Embryonic facial prominence (tissue), 1 donor: Measurements from ENCODE around the gene PMEL.
"Not testable (repeated sequence)": the region's sequence is repeated elsewhere in the genome, so short reads cannot be mapped to it uniquely, and the experiment has no call there.

Source experiments
- DNase-seq: peaks from one replicate; pipeline ENCODE4 v3.0.0-alpha.2; 2016; ENCODE audit errors: extremely low spot score

Gene PMEL

GRCh38 chr12:55983232-55983842 is 17.5 kb upstream of the PMEL start:
- DNase-seq, result no peak

DNA sequence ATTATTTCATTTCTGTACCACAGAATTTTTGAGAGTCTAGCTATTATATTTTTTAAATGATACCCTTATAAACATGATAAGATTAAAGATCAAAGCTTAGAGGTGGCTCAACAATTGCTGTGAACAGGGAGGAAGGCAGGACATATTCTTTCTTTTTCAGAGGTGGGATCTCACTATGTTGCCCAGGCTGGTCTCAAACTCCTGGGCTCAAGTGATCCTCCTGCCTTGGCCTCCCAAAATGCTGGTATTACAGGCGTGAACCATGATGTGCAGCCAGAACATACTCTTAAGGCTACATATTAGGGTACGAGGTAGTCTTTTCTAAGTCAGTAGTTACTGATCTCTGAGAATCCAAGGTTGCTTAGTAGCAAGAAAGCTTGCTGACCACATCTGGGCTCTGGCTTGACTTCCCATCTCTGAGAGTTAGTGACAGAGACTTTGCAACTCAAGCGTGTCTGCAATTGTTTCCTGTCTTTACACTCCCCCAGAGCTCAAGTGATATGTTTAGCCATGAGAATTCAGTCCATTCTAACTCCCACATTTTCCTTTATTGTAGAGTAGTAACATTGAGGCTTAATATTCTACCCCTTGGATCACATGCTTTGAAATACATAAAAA is 16.6 kb upstream of the PMEL start:
- no peak for DNase-seq

DNA sequence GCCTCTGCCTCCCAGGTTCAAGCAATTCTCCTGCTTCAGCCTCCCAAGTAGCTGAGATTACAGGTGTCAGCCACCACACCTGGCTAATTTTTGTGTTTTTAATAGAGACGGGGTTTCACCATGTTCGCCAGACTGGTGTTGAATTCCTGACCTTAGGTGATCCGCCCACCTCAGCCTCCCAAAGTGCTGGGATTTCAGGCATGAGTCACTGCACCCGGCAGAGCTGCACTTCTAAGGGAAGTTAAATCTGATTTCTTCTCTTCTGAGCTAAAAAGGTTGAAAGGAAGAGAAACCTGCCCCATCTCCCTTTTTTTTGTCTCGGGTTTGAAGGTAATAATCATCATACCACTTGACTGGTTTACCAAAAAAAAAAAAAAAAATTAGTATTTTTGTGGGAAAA is 16.0 kb upstream of the PMEL start:
- not testable (repeated sequence) for DNase-seq

DNA sequence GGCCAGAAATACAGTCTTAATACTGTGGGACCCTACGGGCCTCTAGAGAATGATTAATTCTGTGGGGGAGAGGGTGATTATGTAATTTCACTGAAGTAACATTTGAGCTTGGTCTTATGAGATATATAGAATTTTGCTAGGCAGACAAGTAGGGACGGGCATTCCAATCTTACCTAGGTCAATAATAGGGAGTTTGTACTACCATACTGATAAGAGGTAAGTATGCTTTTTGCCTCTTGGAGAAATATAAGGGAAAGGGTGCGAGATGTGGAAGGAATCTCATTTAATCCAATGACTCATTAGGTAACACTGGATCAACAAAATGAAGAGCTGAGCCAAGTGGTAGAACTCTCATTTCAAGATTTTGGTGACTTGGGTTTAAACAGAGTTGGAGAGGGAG is 13.2 kb upstream of the PMEL start:
- no peak for DNase-seq

GRCh38 chr12:55978393-55978792 is 12.6 kb upstream of the PMEL start:
- no peak for DNase-seq

DNA sequence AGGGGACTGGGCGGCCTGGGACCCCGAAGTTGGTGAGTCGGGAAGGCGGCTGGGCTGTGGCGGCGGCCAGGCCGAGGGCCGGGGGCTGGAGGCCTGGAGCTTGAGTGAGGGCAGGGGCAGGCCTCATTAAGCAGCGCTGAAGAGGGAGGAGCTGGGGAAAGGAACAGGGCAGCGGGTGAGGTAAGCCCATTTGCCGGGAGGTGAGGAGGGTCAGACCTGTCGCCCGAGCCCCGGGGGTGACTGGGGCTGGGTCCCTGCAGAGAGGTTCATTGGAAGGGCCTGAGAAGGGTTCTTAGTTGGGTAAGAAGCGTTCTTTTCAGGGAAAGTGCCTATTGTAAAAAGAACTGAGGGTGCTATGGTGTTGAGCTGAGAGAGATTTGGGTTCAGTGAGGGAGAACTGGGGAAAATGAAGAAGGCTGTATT is 8.5 kb upstream of the PMEL start:
- DNase-seq, result no peak

DNA sequence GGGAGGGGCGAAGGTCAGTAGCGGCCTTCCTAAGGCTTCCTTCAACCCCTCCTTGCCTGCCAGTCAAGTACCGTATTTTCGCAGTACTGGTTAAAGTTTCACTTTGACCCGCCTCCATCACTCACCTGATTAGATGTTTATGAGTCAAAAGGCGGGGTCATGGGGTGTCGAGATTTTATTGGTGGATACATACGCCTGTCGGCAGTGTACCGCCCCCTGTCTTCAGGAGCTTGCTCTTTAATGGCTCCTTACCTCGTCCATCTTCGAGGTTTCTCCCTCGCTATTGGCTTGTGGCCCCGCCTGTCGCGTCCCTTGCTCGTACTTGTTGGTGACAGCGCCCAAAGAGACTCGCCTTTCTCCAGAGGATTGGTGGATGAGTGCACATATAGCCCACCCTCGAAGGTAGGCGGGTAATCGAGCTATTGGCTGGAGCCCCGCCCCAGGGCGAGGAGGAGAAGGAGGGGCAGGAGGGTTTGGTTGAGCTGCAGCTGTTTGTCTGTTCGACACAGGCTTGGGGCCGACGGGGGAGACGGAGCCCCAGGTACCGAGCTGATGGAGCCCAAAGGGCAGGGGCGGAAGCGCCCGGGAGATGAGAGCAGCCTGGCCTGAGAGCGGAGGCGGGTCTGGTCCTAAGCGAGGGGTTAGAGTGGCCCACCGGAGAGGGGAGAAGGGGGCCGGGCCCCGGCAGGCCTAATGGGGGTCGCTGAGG is 7.9 kb upstream of the PMEL start, which contains the start of gene RAB5B:
TSS of gene RAB5B (plus strand) at position 480 of the 709 bp plus-strand sequence. CDS start 12,883 bp downstream, outside the sequence.
- peak; percentile 100 for DNase-seq

DNA sequence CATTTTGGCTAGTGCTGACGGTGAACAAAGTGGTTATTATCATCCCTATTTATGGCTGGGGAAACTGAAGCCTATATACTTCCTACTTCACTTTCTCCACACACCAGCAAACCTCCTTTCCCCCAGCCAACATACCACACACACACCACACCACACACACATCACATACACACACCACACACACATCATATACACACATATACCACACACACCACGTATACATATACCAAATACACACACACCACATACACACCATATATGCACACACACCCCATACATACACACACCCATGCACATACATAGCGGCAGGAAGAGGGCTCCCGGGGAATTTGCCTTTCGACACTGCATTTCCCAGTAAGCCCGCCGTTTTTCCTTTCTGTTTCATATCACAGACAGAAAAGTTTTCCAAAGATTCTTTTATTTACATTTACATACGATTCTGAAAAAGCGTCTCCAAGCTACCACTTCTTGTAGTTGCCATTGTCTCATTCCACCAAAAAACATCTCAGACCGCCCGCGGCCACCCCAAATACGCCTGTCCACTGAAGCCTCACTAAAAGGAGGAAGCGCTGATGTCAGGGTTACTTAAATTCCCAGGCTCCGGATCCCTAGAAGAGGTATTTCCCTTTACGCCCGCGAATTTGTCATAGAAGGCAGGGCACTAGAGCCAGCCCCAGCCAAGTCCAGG is 7.2 kb upstream of the PMEL start:
- peak; percentile 26 for DNase-seq

- DNase-seq, result no peak
These were observed 6.6 kb upstream of the PMEL start for GRCh38 chr12:55972456-55972855.

DNA sequence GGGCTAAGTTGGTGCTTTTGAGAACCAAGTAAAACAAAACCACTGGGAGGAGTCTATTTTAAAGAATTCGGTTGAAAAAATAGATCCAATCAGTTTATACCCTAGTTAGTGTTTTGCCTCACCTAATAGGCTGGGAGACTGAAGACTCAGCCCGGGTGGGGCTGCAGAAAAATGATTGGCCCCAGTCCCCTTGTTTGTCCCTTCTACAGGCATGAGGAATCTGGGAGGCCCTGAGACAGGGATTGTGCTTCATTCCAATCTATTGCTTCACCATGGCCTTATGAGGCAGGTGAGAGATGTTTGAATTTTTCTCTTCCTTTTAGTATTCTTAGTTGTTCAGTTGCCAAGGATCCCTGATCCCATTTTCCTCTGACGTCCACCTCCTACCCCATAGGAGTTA is 6.2 kb upstream of the PMEL start:
- DNase-seq, result no peak

- DNase-seq, result no peak
These were observed 4.9 kb upstream of the PMEL start for GRCh38 chr12:55970775-55971174.

- no peak for DNase-seq
These were observed 3.5 kb upstream of the PMEL start for GRCh38 chr12:55969356-55969755.

DNA sequence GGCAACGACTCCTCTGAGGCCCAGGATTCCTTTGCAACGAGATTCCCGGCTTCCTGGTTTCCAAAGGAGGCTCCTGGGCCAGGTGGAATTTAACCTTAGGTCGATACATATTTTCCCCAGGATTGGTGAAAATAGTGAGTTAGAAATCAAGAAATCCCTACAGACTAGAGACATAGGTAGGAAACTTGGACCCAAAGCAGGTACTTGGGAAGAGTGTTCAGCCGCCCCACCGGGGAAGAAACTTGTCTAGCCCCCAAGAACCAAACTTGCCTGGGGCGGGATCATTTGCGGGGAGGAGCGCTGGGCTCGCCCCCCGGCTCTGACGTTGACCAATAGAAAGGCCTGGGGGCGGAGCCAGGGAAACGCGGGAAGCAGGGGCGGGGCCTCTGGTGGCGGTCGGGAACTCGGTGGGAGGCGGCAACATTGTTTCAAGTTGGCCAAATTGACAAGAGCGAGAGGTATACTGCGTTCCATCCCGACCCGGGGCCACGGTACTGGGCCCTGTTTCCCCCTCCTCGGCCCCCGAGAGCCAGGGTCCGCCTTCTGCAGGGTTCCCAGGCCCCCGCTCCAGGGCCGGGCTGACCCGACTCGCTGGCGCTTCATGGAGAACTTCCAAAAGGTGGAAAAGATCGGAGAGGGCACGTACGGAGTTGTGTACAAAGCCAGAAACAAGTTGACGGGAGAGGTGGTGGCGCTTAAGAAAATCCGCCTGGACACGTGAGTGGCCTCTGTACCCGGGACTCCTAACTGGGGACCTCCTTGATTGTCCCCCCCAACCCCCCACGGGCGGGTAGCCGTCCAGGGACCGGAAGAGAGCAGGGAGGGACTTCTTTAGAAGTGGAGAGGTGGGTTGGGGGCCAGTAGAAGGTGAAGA is 803 bp upstream of the PMEL start, which contains the start of gene CDK2:
TSS of gene CDK2 (plus strand) at position 423 of the 874 bp plus-strand sequence. CDS start at position 602, 179 bp downstream.
- peak; percentile 88 for DNase-seq

DNA sequence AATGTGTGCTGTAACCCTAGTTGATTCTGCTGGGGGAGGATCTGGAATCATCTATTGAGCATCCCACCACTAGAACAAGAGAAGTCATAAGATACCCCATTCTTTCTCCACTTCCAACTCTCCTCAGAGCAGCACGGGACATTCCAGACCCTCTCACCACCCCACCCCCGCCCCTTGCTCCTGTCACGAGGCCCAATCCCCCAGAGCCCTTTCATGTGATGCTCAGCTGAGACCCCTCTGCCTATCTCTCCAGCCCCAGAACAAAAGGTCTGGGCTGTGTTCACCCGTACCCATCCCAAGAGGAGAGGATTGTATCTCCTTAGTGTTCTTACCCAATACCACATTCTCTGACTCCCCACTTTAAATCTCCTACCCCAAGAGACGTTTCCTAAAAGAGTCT is 602 bp downstream of the PMEL start:
- DNase-seq, result no peak

DNA sequence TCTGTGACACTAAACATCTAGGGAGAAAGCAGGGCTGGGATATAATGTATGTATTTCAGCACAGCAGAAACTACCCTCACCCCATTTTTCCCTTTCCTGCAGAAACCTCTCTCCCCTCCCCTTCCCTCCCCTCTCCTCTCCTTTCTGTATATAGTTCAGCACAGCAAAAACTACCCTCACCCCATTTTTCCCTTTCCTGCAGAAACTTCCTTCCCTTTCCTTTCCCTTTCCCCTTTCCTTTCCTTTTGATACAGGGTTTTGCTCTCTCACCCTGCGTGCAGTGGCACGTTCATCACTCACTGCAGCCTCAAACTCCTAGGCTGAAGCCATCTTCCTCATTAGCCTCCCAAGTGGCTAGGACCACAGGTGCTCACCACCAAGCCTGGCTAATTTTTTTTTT is 2.1 kb downstream of the PMEL start:
- no peak for DNase-seq

DNA sequence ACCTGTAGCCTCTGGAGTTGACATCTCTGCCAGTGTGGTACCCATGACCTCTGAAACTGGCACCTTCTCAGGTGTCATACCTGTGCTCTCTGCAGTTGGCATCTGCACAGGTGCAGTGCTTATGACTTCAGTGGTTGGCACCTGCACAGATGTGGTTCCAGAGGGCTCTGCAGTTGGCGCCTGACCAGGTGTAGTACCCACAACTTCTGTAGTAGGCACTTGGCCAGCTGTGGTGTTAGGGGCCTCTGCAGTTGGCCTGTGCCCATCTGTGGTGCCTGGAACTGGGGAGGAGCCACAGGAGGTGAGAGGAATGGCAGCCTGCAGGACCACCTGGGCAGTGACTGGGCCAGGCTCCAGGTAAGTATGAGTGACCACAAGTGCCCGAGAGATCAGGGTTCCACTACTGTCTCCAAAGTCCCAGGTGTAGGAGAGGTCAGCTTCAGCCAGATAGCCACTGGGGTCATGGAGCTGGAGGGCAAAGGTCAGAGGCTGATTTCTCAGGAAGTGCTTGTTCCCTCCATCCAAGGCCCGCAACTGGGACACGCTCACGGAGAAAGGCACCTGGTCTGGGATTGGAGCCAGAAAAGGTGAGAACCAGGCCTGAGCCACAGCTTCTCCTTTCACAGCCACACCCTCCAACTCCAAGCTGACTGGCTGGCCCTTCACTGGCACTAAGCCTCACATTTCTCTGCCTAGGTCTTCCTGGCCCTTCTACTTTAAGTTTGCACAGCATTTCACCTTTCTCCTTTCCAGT is 8.6 kb downstream of the PMEL start:
- DNase-seq, result no peak

- DNase-seq, result no peak
These were observed 9.9 kb downstream of the PMEL start for GRCh38 chr12:55955800-55956508.

DNA sequence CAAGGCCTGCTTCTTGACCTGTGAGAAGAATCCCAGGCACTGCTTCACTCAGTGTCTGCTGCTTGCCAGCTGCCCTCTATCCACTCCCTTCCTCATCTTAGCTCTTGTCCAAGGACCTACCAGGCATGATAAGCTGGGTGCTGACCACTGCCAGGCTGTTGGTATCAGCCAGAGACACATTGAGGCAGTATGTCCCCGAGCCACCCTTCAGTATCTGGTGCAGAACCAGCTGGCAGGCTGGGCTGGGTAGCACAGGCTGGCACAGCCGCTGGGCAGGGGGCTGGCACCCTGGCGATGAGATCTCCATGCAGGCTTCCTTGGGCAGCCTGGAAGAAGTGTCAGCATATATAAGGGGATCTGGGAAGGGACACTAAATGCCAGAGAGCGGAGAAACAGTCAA is 10.5 kb downstream of the PMEL start:
- no peak for DNase-seq

GRCh38 chr12:55946553-55946952 is 19.3 kb downstream of the PMEL start:
- no peak for DNase-seq

GRCh38 chr12:55942577-55943136 is 23.2 kb downstream of the PMEL start:
- DNase-seq, result no peak
